Progenitor cell of endocrine pancreas (in vitro differentiated cells): ENCODE results near the gene MCM9. TPM values are rescaled to one million over a fixed set of nuclear protein-coding genes. Genes with fewer than 3 reads are reported as not detected.
"Not testable (repeated sequence)": the region's sequence is repeated elsewhere in the genome, so short reads cannot be mapped to it uniquely, and the experiment has no call there.

Source experiments
- DNase-seq: peaks from one replicate; pipeline ENCODE4 v3.0.0; 2021; ENCODE audit warnings: low spot score; ENCODE audit not compliant: unreplicated experiment
- H3K27ac Mint-ChIP-seq: 2 replicates; pipeline ENCODE4 v1.8.0; 2021; ENCODE audit warnings: mild to moderate bottlenecking, moderate library complexity, mixed read lengths
- H3K27me3 Mint-ChIP-seq: 2 replicates; pipeline ENCODE4 v1.8.0; 2021; ENCODE audit warnings: mixed read lengths
- H3K36me3 Mint-ChIP-seq: 2 replicates; pipeline ENCODE4 v1.8.0; 2022; ENCODE audit warnings: mixed read lengths; ENCODE audit not compliant: insufficient read depth
- H3K4me1 Mint-ChIP-seq: 2 replicates; pipeline ENCODE4 v1.8.0; 2021; ENCODE audit warnings: low read depth, mixed read lengths
- H3K4me3 Mint-ChIP-seq: 2 replicates; pipeline ENCODE4 v1.8.0; 2021; ENCODE audit warnings: low read depth, mild to moderate bottlenecking, moderate library complexity, mixed read lengths
- H3K9me3 Mint-ChIP-seq: 2 replicates; pipeline ENCODE4 v1.8.0; 2021; ENCODE audit warnings: low read depth, mixed read lengths
- CTCF ChIP-seq: fragments of 200-600 bp; sonication (generic); IDR thresholded peaks from one replicate; pipeline ENCODE4 v1.5.0; 2021; ENCODE audit warnings: antibody characterized with exemption, mild to moderate bottlenecking; ENCODE audit not compliant: unreplicated experiment
- total RNA-seq: library from RNA; stranded (reverse); gene quantifications from 2 replicates; pipeline ENCODE4 v1.2.1, GENCODE V29; 2021

The MCM9 gene
- total RNA-seq, 1 donor from 2014 or later = 24.7 TPM

DNA sequence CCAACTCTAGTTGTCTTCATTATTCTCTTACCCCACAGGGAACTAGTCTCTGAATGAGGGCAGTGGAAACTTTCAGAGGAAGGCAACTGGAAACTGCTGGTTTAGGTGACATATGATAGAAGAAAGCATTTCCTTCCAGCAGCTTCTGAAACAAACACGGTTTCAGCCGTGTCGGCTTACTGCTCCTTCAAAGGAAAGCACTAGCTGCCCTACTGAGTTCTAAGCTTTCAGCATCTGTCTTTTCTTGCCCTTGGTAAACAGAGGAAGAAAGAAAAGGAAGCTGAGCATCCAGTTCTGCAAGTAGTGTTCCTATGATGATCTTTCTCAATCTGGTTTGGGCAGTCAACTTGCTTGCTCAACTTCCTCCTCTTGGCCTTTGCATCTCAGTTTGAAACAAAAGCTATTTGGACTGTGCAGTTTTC, 166.0 kb downstream of the MCM9 start:
- H3K9me3 Mint-ChIP-seq = no peaks in the 10 kb centered on the region
- no peak for TF ChIP-seq CTCF
- no peaks in the 10 kb centered on the region for H3K27me3 Mint-ChIP-seq
- no peak overlapping the region for H3K27ac Mint-ChIP-seq
- no peak overlapping the region for H3K4me3 Mint-ChIP-seq
- H3K4me1 Mint-ChIP-seq = peaks cover 12% of the 10 kb centered on the region
- H3K36me3 Mint-ChIP-seq = no peaks in the 10 kb centered on the region
- no peak for DNase-seq

GRCh38 chr6:118768441-118768840, 166.5 kb downstream of the MCM9 start:
- H3K27ac Mint-ChIP-seq = no peak overlapping the region
- no peak for DNase-seq
- no peaks in the 10 kb centered on the region for H3K27me3 Mint-ChIP-seq
- H3K36me3 Mint-ChIP-seq = no peaks in the 10 kb centered on the region
- H3K4me3 Mint-ChIP-seq = no peak overlapping the region
- peaks cover 12% of the 10 kb centered on the region for H3K4me1 Mint-ChIP-seq
- no peak for TF ChIP-seq CTCF
- no peaks in the 10 kb centered on the region for H3K9me3 Mint-ChIP-seq

- DNase-seq, H3K27me3 Mint-ChIP-seq, H3K4me3 Mint-ChIP-seq, H3K27ac Mint-ChIP-seq, H3K36me3 Mint-ChIP-seq, H3K9me3 Mint-ChIP-seq: not testable (repeated sequence)
- peaks cover 15% of the 10 kb centered on the region for H3K4me1 Mint-ChIP-seq
Measured at GRCh38 chr6:118765316-118765715, 169.6 kb downstream of the MCM9 start.

DNA sequence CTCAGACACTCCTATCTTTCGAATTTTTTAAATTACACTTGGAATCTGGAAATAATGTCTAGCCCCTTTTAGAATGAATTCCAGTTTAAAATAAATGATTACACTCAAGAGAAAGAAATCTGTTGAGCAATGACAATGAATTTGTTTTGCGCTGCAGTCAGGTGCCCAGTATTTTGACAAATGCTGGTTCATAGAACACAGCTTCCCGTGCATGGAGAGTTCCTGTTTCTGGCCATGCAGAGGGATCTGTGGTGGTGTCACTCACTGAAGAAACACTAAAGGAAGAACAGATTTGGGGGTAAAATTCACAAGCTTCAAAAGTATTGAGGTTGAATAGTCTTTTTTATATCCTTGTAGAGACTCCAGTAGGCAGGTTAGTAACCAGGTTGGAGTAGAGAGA, 170.2 kb downstream of the MCM9 start:
- Mint-ChIP-seq H3K9me3 (no peaks in the 10 kb centered on the region), H3K4me3 (no peak overlapping the region), H3K4me1 (peaks cover 15% of the 10 kb centered on the region), H3K36me3 (no peaks in the 10 kb centered on the region), H3K27me3 (no peaks in the 10 kb centered on the region), H3K27ac (no peak overlapping the region)
- no peak for TF ChIP-seq CTCF
- no peak for DNase-seq

Other genes starting within 250 kb of the MCM9 start
- gene ASF1A, start 41.0 kb downstream of the MCM9 start, total RNA-seq = 29.5 and 30.5 TPM in 2 replicates
- 20.9 and 23.0 TPM in 2 replicates for gene FAM184A, start 143.5 kb upstream of the MCM9 start, total RNA-seq